Astrocyte (in vitro differentiated cells and primary cell): Measurements from ENCODE around the gene GMDS. TPM values are rescaled to one million over a fixed set of nuclear protein-coding genes. Genes with fewer than 3 reads are reported as not detected.

Experiments
- DNase-seq: peaks from one replicate; pipeline ENCODE4 v3.0.0-alpha.2; 2010; ENCODE audit warnings: low read depth
- FAIRE-seq: peaks from 2 replicates; lab custom pipeline; 2011; peaks lifted over from hg19 to GRCh38; lab: Jason Lieb, UNC
- H2AFZ ChIP-seq: 2 replicates; pipeline ENCODE4 v1.6.0; 2012; ENCODE audit warnings: low read depth, low read length, inconsistent platforms
- H3K27ac ChIP-seq: 2 replicates; pipeline ENCODE4 v1.5.1; 2011; ENCODE audit warnings: low read depth, low read length, inconsistent platforms
- H3K27me3 ChIP-seq: 2 replicates; pipeline ENCODE4 v1.6.0; 2011; ENCODE audit warnings: low read length, inconsistent platforms; ENCODE audit not compliant: insufficient read depth
- H3K36me3 ChIP-seq: 2 replicates; pipeline ENCODE4 v1.5.1; 2011; ENCODE audit warnings: low read length, inconsistent platforms; ENCODE audit not compliant: insufficient read depth
- H3K4me1 ChIP-seq: 2 replicates; pipeline ENCODE4 v1.5.1; 2011; ENCODE audit warnings: low read length, inconsistent platforms; ENCODE audit not compliant: insufficient read depth
- H3K4me2 ChIP-seq: 2 replicates; pipeline ENCODE4 v1.6.0; 2012; ENCODE audit warnings: low read length, inconsistent platforms
- H3K4me3 ChIP-seq: 2 replicates; pipeline ENCODE4 v1.5.1; 2011; ENCODE audit warnings: low read depth, mild to moderate bottlenecking, low read length, inconsistent platforms; ENCODE audit not compliant: insufficient read depth
- H3K79me2 ChIP-seq: 2 replicates; pipeline ENCODE4 v1.6.0; 2012; ENCODE audit warnings: mild to moderate bottlenecking, low read length, inconsistent platforms; ENCODE audit not compliant: insufficient read depth
- H3K9ac ChIP-seq: 2 replicates; pipeline ENCODE4 v1.6.0; 2012; ENCODE audit warnings: mild to moderate bottlenecking, low read length, inconsistent platforms
- H3K9me3 ChIP-seq: 2 replicates; pipeline ENCODE4 v1.5.1; 2012; ENCODE audit warnings: low read depth, mild to moderate bottlenecking, low read length, inconsistent platforms; ENCODE audit not compliant: insufficient read depth
- H4K20me1 ChIP-seq: 2 replicates; pipeline ENCODE4 v1.6.0; 2012; ENCODE audit warnings: low read length, inconsistent platforms; ENCODE audit not compliant: insufficient read depth
- H3K27ac Mint-ChIP-seq: one replicate; pipeline ENCODE4 v1.8.0; 2021; ENCODE audit warnings: mild to moderate bottlenecking, mixed read lengths; ENCODE audit not compliant: unreplicated experiment
- H3K27me3 Mint-ChIP-seq: one replicate; pipeline ENCODE4 v1.8.0; 2021; ENCODE audit warnings: low read depth, mixed read lengths; ENCODE audit not compliant: unreplicated experiment
- H3K36me3 Mint-ChIP-seq: one replicate; pipeline ENCODE4 v1.8.0; 2021; ENCODE audit warnings: low read depth, mixed read lengths; ENCODE audit not compliant: unreplicated experiment
- H3K4me1 Mint-ChIP-seq: one replicate; pipeline ENCODE4 v1.8.0; 2021; ENCODE audit warnings: low read depth, mixed read lengths; ENCODE audit not compliant: unreplicated experiment
- H3K4me3 Mint-ChIP-seq: one replicate; pipeline ENCODE4 v1.8.0; 2021; ENCODE audit warnings: mild to moderate bottlenecking, moderate library complexity, mixed read lengths; ENCODE audit not compliant: unreplicated experiment
- H3K9me3 Mint-ChIP-seq: one replicate; pipeline ENCODE4 v1.8.0; 2021; ENCODE audit warnings: mild to moderate bottlenecking, mixed read lengths; ENCODE audit not compliant: unreplicated experiment
- EZH2 ChIP-seq: IDR thresholded peaks from 2 replicates; pipeline ENCODE4 v1.6.1; 2012; ENCODE audit warnings: mild to moderate bottlenecking, low read length, inconsistent platforms; ENCODE audit not compliant: insufficient read depth
- total RNA-seq: library from RNA; stranded (reverse); gene quantifications from 2 replicates; pipeline ENCODE4 v1.2.1, GENCODE V29; 2021
- TF ChIP-seq, protein P1 (sequence below): IDR thresholded peaks from 2 replicates; pipeline ENCODE4 v1.5.1; 2011; ENCODE audit warnings: low read depth, mild to moderate bottlenecking, inconsistent platforms, low read length, moderate library complexity; ENCODE audit not compliant: insufficient read depth

The GMDS gene
- total RNA-seq, 1 donor from 2014 or later = 9.4 TPM

DNA sequence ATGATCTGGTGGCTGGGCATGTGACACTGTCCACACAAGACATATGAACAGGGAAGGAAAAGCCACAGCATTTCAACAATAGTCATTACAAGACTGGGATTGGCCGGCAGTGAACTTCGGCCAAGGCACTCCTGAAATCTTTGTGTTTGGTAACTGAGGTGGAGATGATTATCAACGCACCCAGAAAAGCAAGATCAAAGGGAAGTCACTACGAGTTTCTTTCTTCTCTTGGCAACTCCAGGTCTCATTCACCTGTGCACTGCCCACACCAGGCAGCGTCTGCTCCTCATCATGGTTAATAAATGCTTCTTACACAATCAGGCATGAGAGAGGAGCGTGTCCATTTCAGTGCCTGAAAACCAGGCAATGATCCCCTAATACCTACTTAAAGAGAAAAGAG, 656.2 kb downstream of the GMDS start:
- no peaks in the 10 kb centered on the region for H3K36me3 Mint-ChIP-seq
- TF ChIP-seq, protein P1, sequence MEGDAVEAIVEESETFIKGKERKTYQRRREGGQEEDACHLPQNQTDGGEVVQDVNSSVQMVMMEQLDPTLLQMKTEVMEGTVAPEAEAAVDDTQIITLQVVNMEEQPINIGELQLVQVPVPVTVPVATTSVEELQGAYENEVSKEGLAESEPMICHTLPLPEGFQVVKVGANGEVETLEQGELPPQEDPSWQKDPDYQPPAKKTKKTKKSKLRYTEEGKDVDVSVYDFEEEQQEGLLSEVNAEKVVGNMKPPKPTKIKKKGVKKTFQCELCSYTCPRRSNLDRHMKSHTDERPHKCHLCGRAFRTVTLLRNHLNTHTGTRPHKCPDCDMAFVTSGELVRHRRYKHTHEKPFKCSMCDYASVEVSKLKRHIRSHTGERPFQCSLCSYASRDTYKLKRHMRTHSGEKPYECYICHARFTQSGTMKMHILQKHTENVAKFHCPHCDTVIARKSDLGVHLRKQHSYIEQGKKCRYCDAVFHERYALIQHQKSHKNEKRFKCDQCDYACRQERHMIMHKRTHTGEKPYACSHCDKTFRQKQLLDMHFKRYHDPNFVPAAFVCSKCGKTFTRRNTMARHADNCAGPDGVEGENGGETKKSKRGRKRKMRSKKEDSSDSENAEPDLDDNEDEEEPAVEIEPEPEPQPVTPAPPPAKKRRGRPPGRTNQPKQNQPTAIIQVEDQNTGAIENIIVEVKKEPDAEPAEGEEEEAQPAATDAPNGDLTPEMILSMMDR = no peak
- no peak for TF ChIP-seq EZH2
- H3K27ac Mint-ChIP-seq = no peak overlapping the region
- Histone ChIP-seq H4K20me1 (no peaks in the 10 kb centered on the region), H3K9me3 (no peaks in the 10 kb centered on the region), H3K27me3 (peaks cover 13% of the 10 kb centered on the region), H3K36me3 (no peaks in the 10 kb centered on the region), H3K79me2 (no peaks in the 10 kb centered on the region), H2AFZ (no peak overlapping the region), H3K4me3 (no peak overlapping the region), H3K4me2 (no peak overlapping the region), H3K9ac (no peak overlapping the region), H3K4me1 (no peaks in the 10 kb centered on the region), H3K27ac (no peak overlapping the region)
- H3K4me3 Mint-ChIP-seq = no peak overlapping the region
- DNase-seq (no peak), FAIRE-seq (no peak)
- no peaks in the 10 kb centered on the region for H3K4me1 Mint-ChIP-seq
- H3K9me3 Mint-ChIP-seq = peaks cover 1% of the 10 kb centered on the region
- peaks cover 33% of the 10 kb centered on the region for H3K27me3 Mint-ChIP-seq

GRCh38 chr6:1587977-1588376, 657.4 kb downstream of the GMDS start:
- FAIRE-seq (no peak), DNase-seq (no peak)
- H2AFZ ChIP-seq = no peak overlapping the region
- H3K9me3 ChIP-seq = no peaks in the 10 kb centered on the region
- H3K4me1 ChIP-seq = no peaks in the 10 kb centered on the region
- H4K20me1 ChIP-seq = no peaks in the 10 kb centered on the region
- Mint-ChIP-seq H3K36me3 (no peaks in the 10 kb centered on the region), H3K9me3 (peaks cover 4% of the 10 kb centered on the region), H3K27me3 (peaks cover 24% of the 10 kb centered on the region), H3K27ac (no peak overlapping the region), H3K4me3 (no peak overlapping the region), H3K4me1 (no peaks in the 10 kb centered on the region)
- H3K27me3 ChIP-seq = peaks cover 7% of the 10 kb centered on the region
- H3K4me3 ChIP-seq = no peak overlapping the region
- no peak overlapping the region for H3K9ac ChIP-seq
- no peak overlapping the region for H3K27ac ChIP-seq
- no peaks in the 10 kb centered on the region for H3K79me2 ChIP-seq
- no peaks in the 10 kb centered on the region for H3K36me3 ChIP-seq
- TF ChIP-seq, protein P1 = no peak
- TF ChIP-seq EZH2 = no peak
- H3K4me2 ChIP-seq = no peak overlapping the region

- peaks cover 20% of the 10 kb centered on the region for H3K27me3 Mint-ChIP-seq
- no peaks in the 10 kb centered on the region for H3K4me1 Mint-ChIP-seq
- no peak overlapping the region for H3K9ac ChIP-seq
- DNase-seq = no peak
- no peak overlapping the region for H3K27ac ChIP-seq
- no peak for FAIRE-seq
- H3K27ac Mint-ChIP-seq = no peak overlapping the region
- H3K27me3 ChIP-seq = peaks cover 3% of the 10 kb centered on the region
- no peaks in the 10 kb centered on the region for H3K36me3 Mint-ChIP-seq
- H3K9me3 ChIP-seq = no peaks in the 10 kb centered on the region
- H3K4me2 ChIP-seq = no peak overlapping the region
- no peak overlapping the region for H3K4me3 ChIP-seq
- no peaks in the 10 kb centered on the region for H3K36me3 ChIP-seq
- no peaks in the 10 kb centered on the region for H3K79me2 ChIP-seq
- H4K20me1 ChIP-seq = no peaks in the 10 kb centered on the region
- no peaks in the 10 kb centered on the region for H3K4me1 ChIP-seq
- peaks cover 4% of the 10 kb centered on the region for H3K9me3 Mint-ChIP-seq
- TF ChIP-seq, protein P1 = no peak
- no peak for TF ChIP-seq EZH2
- no peak overlapping the region for H2AFZ ChIP-seq
- no peak overlapping the region for H3K4me3 Mint-ChIP-seq
Observed at GRCh38 chr6:1587546-1587945, 657.9 kb downstream of the GMDS start.
